HG03064 (cell line): ENCODE data around the gene CACNA1G.

Experiments
- ATAC-seq: cut with Tn5 transposase; IDR thresholded peaks from one replicate; pipeline ENCODE4 v1.9.1; 2021; ENCODE audit warnings: low read depth; ENCODE audit not compliant: unreplicated experiment

CACNA1G gene

GRCh38 chr17:50642722-50643656 lies 82.5 kb downstream of the CACNA1G start:
- ATAC-seq = no peak

- ATAC-seq = no peak
These were observed 85.5 kb downstream of the CACNA1G start for GRCh38 chr17:50645748-50646682.

DNA sequence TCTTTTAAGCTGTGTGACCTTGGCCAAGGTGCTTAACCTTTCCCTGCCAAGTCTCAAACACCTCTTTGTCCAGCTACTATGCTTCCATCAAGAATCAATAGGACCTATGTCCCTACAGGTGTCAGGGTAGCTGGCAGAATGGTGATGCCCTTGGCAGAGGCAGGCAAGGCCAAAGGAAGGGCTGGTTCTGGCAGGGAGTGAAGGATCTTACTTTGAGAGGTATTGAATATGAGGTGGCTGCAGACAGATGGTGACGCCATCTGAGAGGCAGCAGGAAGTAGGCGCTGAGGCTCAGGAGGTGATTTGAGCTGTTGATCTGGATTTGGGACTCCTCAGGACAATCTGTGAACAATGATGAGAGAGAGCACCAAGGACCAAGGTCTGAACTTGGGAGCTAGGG lies 86.7 kb downstream of the CACNA1G start:
- ATAC-seq = no peak

- no peak for ATAC-seq
These were observed 88.8 kb downstream of the CACNA1G start for GRCh38 chr17:50649042-50649908.

DNA sequence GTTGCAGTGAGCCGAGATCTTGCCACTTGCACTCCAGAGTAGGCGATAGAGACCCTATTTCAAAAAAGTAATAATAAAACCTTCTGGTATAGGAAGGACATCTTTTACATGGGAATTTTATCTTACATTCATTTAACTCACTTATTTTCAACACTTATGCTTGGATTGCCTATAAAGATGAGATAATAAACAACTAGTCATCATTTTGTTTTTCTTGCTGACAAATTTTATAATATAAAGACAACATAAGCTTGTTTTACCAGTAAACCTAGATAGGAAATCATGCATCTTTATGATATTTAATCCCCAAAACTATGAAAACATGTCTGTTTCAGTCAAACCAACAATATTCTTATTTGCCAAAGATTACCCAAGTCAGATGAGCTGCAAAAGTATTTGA lies 91.1 kb downstream of the CACNA1G start:
- ATAC-seq = no peak

GRCh38 chr17:50653738-50654137 lies 93.2 kb downstream of the CACNA1G start:
- ATAC-seq = no peak

DNA sequence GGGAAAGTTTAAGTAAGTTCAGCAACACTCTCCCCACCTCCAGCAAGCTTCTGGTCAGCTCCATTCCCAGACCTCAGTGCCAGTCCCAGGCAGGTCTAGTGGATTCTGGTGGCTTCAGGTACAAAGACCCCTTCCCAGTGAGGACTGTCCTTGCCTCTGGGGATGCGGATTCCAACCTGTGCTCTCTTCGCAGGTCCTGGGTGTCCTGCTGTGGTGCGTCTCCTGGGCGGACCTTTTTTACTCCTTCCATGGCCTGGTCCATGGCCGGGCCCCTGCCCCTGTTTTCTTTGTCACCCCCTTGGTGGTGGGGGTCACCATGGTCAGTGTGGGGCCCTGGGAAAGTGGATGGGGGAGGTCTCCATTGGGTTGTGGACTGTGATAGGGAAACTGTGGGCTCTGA lies 96.0 kb downstream of the CACNA1G start:
- ATAC-seq = no peak

DNA sequence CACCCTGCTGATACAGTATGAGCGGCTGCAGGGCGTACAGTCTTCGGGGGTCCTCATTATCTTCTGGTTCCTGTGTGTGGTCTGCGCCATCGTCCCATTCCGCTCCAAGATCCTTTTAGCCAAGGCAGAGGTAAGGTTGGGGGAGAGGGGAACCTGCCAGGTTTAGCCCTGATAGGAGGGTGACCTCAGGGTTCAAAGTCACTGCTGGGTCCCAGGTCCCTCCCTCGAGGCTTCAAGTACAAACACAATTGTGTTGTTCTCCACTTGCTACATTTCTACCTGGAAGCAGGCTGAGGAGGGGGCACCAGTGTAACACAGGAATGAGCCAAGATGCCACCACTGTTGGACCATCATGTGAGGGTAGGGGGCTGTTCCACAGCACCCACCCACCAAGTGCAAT lies 96.5 kb downstream of the CACNA1G start:
- ATAC-seq = no peak

GRCh38 chr17:50657627-50658026 lies 97.1 kb downstream of the CACNA1G start:
- ATAC-seq = no peak

GRCh38 chr17:50658616-50659015 lies 98.1 kb downstream of the CACNA1G start:
- ATAC-seq = no peak

DNA sequence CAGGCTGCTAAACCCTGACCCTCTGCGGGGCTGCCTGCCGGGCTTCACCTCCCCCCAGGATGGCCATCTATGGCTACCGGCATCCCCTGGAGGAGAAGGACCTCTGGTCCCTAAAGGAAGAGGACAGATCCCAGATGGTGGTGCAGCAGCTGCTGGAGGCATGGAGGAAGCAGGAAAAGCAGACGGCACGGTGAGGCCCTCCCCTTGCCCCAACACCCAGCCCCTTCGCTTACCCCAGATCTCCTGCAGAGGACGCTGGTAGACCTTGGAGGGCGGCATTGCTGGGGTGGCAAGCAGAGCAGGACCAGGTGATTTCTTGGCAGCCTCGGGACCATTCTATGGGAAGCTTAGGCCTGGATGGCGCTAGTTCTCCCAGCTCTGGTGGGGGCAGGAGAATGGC lies 98.7 kb downstream of the CACNA1G start:
- no peak for ATAC-seq

DNA sequence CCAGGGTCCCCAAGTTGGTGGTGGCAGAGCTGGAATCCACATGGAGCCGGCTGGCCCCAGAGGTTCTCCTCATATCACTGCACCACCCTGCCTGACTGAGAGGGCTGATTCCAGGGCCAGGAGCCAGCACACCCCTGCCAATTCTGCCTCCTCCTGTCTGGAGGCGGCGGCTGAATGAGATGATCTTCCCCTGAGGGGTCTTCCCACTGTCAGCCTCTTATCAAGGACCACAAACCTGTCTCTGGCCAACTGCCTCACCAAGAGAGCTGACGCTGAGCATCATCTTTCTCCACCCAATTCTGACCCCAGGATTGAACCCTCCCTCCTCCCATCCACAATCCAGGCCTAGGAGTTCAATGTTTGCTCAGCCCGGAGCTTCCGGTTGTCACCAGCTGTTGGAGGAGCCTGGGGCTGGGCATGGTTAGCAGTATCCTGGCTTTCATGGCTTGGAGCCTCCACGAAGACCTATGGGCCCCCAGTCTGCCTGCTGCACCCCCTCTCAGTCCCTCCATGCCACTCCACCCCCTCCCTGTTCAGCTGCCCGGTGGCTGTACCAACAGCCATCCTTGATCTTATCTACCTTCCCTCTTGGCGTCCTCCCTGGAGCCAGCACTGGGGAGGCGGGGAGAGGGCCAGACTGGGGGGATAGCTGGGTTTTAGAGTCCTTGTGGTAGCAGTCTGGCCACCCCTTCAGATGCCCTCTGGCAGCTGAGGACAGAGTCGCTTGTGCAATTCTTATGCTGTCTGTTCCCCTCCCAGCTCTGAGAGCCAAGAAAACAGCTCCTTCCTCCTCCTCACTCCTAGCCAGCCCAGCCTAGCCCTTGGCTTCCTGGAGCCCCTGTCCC lies 99.7 kb downstream of the CACNA1G start:
- ATAC-seq = no peak

DNA sequence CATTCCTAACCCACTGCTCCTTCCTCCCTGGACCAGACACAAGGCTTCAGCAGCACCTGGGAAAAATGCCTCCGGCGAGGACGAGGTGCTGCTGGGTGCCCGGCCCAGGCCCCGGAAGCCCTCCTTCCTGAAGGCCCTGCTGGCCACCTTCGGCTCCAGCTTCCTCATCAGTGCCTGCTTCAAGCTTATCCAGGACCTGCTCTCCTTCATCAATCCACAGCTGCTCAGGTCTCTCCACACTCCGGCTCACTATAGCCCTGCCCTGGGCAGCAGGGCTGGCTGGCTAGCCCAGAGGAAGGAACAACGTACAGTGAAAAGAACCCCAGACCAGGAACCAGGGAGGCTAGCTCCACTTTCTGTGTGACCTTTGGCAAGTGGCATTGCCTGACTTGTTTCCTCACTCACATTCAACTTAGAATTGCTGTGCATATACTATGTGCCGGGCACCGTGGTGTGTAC lies 100.4 kb downstream of the CACNA1G start:
- no peak for ATAC-seq

DNA sequence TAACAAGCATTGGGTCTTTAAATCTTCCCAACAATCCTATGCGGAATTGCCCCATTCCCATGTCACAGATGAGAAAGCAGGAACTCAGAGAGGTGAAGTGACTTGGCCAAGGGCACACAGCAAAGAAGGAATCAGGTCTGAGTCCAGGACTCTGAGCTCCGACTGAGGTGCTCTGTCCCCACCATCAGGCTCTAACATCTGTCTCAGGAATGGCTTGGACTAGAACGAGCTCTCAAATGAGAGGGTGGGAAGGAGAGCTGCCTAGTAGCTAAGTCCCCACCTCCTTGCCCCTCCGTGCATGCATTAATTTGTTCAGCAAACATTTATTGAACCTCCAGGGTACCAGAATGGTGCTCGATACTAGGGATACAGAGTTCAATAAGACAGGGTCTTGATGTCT lies 100.8 kb downstream of the CACNA1G start:
- ATAC-seq = no peak

GRCh38 chr17:50661795-50662391 lies 101.4 kb downstream of the CACNA1G start:
- ATAC-seq = no peak

DNA sequence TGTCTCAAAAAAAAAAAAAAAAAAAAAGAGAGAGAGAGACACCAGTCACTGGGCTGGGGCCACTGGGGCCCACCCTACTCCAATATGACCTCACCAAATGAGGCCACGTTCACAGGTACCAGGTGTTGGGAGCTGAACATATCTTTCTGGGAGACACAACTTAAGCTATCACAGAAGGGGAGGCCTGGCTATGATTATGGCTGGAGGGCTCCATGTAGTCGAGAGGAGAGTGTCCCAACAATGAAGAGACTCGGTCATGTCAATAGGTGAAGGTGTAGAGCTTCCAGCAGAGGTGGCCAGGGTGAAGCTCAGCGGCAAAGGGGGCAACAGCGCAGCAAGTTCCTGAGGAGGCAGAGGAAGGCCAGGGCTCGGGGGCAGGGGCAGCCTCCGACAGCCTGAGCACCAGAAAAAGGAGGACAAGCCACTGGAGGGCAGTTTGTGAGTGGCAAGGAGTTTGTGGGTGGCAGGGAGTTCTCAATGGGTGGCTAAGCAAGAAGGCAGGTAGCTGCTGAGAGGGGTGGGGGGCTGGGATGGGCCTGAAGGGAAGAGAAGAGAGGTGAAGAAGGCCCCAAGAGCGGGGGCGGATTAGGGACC lies 102.2 kb downstream of the CACNA1G start:
- ATAC-seq = no peak

- ATAC-seq = no peak
These were observed 103.4 kb downstream of the CACNA1G start for GRCh38 chr17:50663812-50664374.

- no peak for ATAC-seq
These were observed 104.4 kb downstream of the CACNA1G start for GRCh38 chr17:50664788-50665458.
